ENCODE data around the gene HOXB7. TPM values are rescaled to one million over a fixed set of nuclear protein-coding genes. Genes with fewer than 3 reads are reported as not detected.

HOXB7 gene
- total RNA-seq, 1 donor from 2014 or later, result not detected

- H3K9me3 Mint-ChIP-seq (ENCODE audit: unreplicated experiment), result no peaks in the 10 kb centered on the region
- H3K27ac Mint-ChIP-seq (ENCODE audit: unreplicated experiment), result no peak overlapping the region
- H3K4me1 Mint-ChIP-seq (ENCODE audit: unreplicated experiment), result peaks cover 2% of the 10 kb centered on the region
- H3K36me3 Mint-ChIP-seq (ENCODE audit: unreplicated experiment), result no peaks in the 10 kb centered on the region
- TF ChIP-seq CTCF (IDR thresholded peaks at IDR 0.05), result no peak
- no peak for DNase-seq (ENCODE audit: extremely low spot score, unreplicated experiment)
- no peak overlapping the region for H3K4me3 Mint-ChIP-seq (ENCODE audit: unreplicated experiment)
- H3K27me3 Mint-ChIP-seq (ENCODE audit: unreplicated experiment), result peaks cover 92% of the 10 kb centered on the region
Measured at GRCh38 chr17:48630925-48631692, 20.3 kb upstream of the HOXB7 start.

- Mint-ChIP-seq H3K9me3 (ENCODE audit: unreplicated experiment) (no peaks in the 10 kb centered on the region), H3K36me3 (ENCODE audit: unreplicated experiment) (no peaks in the 10 kb centered on the region), H3K27ac (ENCODE audit: unreplicated experiment) (no peak overlapping the region), H3K4me1 (ENCODE audit: unreplicated experiment) (peaks cover 5% of the 10 kb centered on the region), H3K27me3 (ENCODE audit: unreplicated experiment) (peaks cover 88% of the 10 kb centered on the region), H3K4me3 (ENCODE audit: unreplicated experiment) (no peak overlapping the region)
- TF ChIP-seq CTCF (IDR thresholded peaks at IDR 0.05), result no peak
- no peak for DNase-seq (ENCODE audit: extremely low spot score, unreplicated experiment)
Measured at GRCh38 chr17:48630009-48630924, 19.4 kb upstream of the HOXB7 start.

GRCh38 chr17:48629411-48629759, 18.6 kb upstream of the HOXB7 start:
- no peaks in the 10 kb centered on the region for H3K36me3 Mint-ChIP-seq (ENCODE audit: unreplicated experiment)
- TF ChIP-seq CTCF (IDR thresholded peaks at IDR 0.05), result no peak
- no peak overlapping the region for H3K4me3 Mint-ChIP-seq (ENCODE audit: unreplicated experiment)
- H3K4me1 Mint-ChIP-seq (ENCODE audit: unreplicated experiment), result peaks cover 5% of the 10 kb centered on the region
- H3K27ac Mint-ChIP-seq (ENCODE audit: unreplicated experiment), result no peak overlapping the region
- H3K27me3 Mint-ChIP-seq (ENCODE audit: unreplicated experiment), result peaks cover 81% of the 10 kb centered on the region
- DNase-seq (ENCODE audit: extremely low spot score, unreplicated experiment), result no peak
- H3K9me3 Mint-ChIP-seq (ENCODE audit: unreplicated experiment), result no peaks in the 10 kb centered on the region

- no peaks in the 10 kb centered on the region for H3K36me3 Mint-ChIP-seq (ENCODE audit: unreplicated experiment)
- no peak overlapping the region for H3K27ac Mint-ChIP-seq (ENCODE audit: unreplicated experiment)
- TF ChIP-seq CTCF (IDR thresholded peaks at IDR 0.05), result no peak
- no peak for DNase-seq (ENCODE audit: extremely low spot score, unreplicated experiment)
- no peak overlapping the region for H3K4me3 Mint-ChIP-seq (ENCODE audit: unreplicated experiment)
- H3K4me1 Mint-ChIP-seq (ENCODE audit: unreplicated experiment), result peaks cover 5% of the 10 kb centered on the region
- peaks cover 82% of the 10 kb centered on the region for H3K27me3 Mint-ChIP-seq (ENCODE audit: unreplicated experiment)
- no peaks in the 10 kb centered on the region for H3K9me3 Mint-ChIP-seq (ENCODE audit: unreplicated experiment)
Measured at GRCh38 chr17:48628649-48629410, 18.0 kb upstream of the HOXB7 start.

Data from osteocyte (in vitro differentiated cells).